Measurements from ENCODE around the gene SIGLEC12. TPM values are rescaled to one million over a fixed set of nuclear protein-coding genes. Genes with fewer than 3 reads are reported as not detected.

The SIGLEC12 gene
- total and polyA plus RNA-seq, 2 of the 13 experiments (the other 11 are each of a cell fraction or from before 2014, with no cell fraction given): not detected

GRCh38 chr19:51542699-51543098 lies 41.1 kb upstream of the SIGLEC12 start:
- H3K4me3 ChIP-seq (replicated peaks in 1 of 3; ENCODE audit: insufficient read depth in 1 of 3, low read depth in 2 of 3, low read length in 3 of 3): no peak overlapping the region
- DNase-seq (ENCODE audit: low spot score): no peak
- H3K36me3 ChIP-seq (replicated peaks in 1 of 2; ENCODE audit: control insufficient read depth in 1 of 2, insufficient read depth in 2 of 2, low read length in 2 of 2): no peaks in the 10 kb centered on the region
- ChIA-PET POLR2A (no interaction called here), CTCF (ENCODE audit: low intra/inter-chr PET ratio, low total read pairs) (no interaction called here)
- in situ Hi-C loops (cut with HindIII; ENCODE audit: extremely low pct_ligation_motif_present, low pct_unique_long_range_greater_than_20kb): no loop called here
- H3K27me3 ChIP-seq (ENCODE audit: control insufficient read depth in 1 of 2, insufficient read depth in 2 of 2, low read length in 2 of 2): no peaks in the 10 kb centered on the region; a peak in 2 of 5 replicates
- no peak for FAIRE-seq
- no peak overlapping the region for H2AFZ ChIP-seq (ENCODE audit: low read length)
- intact Hi-C loops (cut with micrococcal nuclease; ENCODE audit: unreplicated experiment): no loop called here
- no peak for ATAC-seq
- TF ChIP-seq ZNF264 (CRISPR knock-in tag; IDR thresholded peaks at IDR 0.05): no peak
- no peak for TF ChIP-seq ZNF615 (CRISPR knock-in tag; IDR thresholded peaks at IDR 0.05; ENCODE audit: borderline replicate concordance)
- no peak for TF ChIP-seq HDAC6 (IDR thresholded peaks at IDR 0.05; ENCODE audit: low read depth, low read length)
- no peak for TF ChIP-seq ZSCAN21 (CRISPR knock-in tag; IDR thresholded peaks at IDR 0.05; ENCODE audit: borderline replicate concordance)
- no peak for TF ChIP-seq ARID5B (CRISPR knock-in tag; IDR thresholded peaks at IDR 0.05)
- TF ChIP-seq ZNF24 (IDR thresholded peaks at IDR 0.05): no peak
- no peak for TF ChIP-seq GATAD1 (CRISPR knock-in tag; IDR thresholded peaks at IDR 0.05)
- no peak for TF ChIP-seq ARNT2 (CRISPR knock-in tag; IDR thresholded peaks at IDR 0.05; ENCODE audit: low read depth)
- TF ChIP-seq ZNF773 (CRISPR knock-in tag; IDR thresholded peaks at IDR 0.05; ENCODE audit: borderline replicate concordance): no peak
- no peak for TF ChIP-seq PHF21A (CRISPR knock-in tag; IDR thresholded peaks at IDR 0.05)
- no peak for TF ChIP-seq ZKSCAN1 (IDR thresholded peaks at IDR 0.05; ENCODE audit: low read length)
- no peak for TF ChIP-seq ZNF543 (CRISPR knock-in tag; IDR thresholded peaks at IDR 0.05)
- no peak for TF ChIP-seq KLF11 (CRISPR knock-in tag; IDR thresholded peaks at IDR 0.05)
- TF ChIP-seq MXD3 (CRISPR knock-in tag; IDR thresholded peaks at IDR 0.05): no peak
- no peak for TF ChIP-seq CCDC6 (CRISPR knock-in tag; IDR thresholded peaks at IDR 0.05)
- no peaks in the 10 kb centered on the region for H3K4me1 ChIP-seq (ENCODE audit: insufficient read depth, low read length)
- H3K4me2 ChIP-seq (ENCODE audit: low read depth, low read length): no peak overlapping the region
- no peaks in the 10 kb centered on the region for H3K9me3 ChIP-seq (ENCODE audit: low read length)
- no peak overlapping the region for H3K9ac ChIP-seq (ENCODE audit: insufficient read depth, low read depth, low read length)
- no peaks in the 10 kb centered on the region for H3K79me2 ChIP-seq (ENCODE audit: insufficient read depth, low read length)
- WGBS (ENCODE audit: low lambda C conversion rate): 3% methylated on average over 5 of the region's 5 CpGs
- BruUV-seq (replicated peaks): no TSS peak
- H3K27ac ChIP-seq (ENCODE audit: extremely low read length, insufficient read depth, low read length): no peak overlapping the region
- H4K20me1 ChIP-seq (ENCODE audit: insufficient read depth, low read length): no peaks in the 10 kb centered on the region

Data from HepG2 (cell line).